Stimulated activated CD8-positive, alpha-beta memory T cell treated with anti-CD3 and anti-CD28 coated beads, Interleukin-4, amount 100 ng/mL, for 4 hours (primary cell): ENCODE data around the gene AURKA.

Experiments
- DNase-seq, 2 donors: peaks; one replicate each; pipeline ENCODE4 v3.0.0-alpha.2; 2020; ENCODE audit warnings: low read depth in 2 of 2, low spot score in 1 of 2

Gene AURKA

GRCh38 chr20:56392132-56392880 lies at the start of gene AURKA, which contains the start of gene CSTF1:
Gene AURKA, minus strand, starts transcription at chr20:56392215. Its CDS starts 4,018 bp downstream, at chr20:56388197.
Gene CSTF1, plus strand, starts transcription at chr20:56392645. Its CDS starts 2,908 bp downstream, at chr20:56395553.
- peak; percentile 99 for DNase-seq

- peak; percentile 33 to 50 for DNase-seq
These were observed 48.5 kb upstream of the AURKA start for GRCh38 chr20:56440346-56441007.

DNA sequence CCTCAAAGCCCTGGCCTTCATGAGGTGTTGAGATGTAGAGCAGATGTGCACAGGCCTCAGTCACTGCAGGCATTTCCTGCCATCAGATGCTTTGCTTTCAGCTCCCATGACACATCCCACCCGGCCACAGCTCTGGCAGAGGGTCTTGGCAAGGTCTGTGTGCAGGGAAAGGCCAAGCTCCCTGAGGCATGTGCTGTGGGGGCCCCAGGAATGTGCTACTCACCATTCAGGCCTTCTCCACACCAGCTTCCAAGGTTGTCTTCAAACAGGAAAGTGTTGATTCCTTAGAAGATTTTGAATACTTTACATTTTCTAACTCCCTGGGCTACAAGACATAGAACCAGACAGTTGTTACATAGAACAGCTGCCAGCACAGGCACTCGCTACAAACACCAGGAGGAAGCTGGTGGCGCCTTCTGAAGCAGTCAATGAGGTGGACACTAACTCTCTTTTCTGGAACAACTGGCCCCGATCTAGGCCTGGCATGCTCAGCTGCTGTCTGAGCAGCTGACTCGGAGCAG lies 47.8 kb upstream of the AURKA start:
- no peak for DNase-seq

- no peak for DNase-seq
These were observed 46.3 kb upstream of the AURKA start for GRCh38 chr20:56438284-56438683.

DNA sequence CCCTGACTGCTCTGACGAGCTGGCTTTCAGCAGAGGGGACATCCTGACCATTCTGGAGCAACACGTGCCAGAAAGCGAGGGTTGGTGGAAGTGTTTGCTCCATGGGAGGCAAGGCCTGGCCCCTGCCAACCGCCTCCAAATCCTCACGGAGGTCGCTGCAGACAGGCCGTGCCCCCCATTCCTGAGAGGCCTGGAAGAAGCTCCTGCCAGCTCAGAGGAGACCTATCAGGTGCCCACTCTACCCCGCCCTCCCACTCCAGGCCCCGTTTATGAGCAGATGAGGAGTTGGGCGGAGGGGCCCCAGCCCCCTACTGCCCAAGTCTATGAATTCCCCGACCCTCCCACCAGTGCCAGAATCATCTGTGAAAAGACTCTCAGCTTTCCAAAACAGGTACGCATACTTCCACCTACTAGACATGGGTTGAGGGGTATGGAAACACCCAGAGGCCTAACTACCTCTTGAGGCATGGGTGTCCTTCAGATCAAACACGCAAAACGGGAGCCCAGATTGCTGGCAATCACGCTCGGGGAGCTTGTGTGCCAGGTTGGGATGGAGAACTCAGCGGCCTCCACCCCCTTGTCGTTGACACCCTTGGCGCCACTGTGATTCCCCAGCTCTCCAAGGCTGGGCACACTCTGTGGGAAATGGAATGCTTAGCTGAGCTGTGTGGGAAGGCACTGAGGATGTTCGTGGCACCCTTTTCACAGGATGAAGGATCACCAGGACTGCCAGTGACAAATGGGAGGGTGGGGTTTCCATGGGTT lies 45.4 kb upstream of the AURKA start:
- DNase-seq: no peak

DNA sequence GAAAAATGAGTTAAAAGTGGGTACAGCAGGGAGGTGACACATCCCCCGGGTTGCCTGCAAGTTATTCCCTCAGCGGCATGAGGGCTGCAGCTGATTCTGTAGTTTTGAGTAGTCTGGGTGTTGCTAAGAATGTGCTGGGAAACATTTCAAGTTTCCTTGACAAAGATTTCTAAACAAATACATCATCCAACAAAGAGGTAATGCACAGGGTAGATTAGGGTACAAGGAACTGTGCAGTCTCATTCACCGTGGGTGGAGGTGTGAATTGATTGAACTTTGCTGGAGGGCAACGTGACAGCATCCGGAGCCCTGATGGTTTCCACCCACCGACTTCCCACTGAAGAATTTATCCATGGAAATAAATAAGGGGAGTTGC lies 41.9 kb upstream of the AURKA start:
- no peak for DNase-seq

GRCh38 chr20:56433221-56433879 lies 41.3 kb upstream of the AURKA start:
- DNase-seq: no peak

DNA sequence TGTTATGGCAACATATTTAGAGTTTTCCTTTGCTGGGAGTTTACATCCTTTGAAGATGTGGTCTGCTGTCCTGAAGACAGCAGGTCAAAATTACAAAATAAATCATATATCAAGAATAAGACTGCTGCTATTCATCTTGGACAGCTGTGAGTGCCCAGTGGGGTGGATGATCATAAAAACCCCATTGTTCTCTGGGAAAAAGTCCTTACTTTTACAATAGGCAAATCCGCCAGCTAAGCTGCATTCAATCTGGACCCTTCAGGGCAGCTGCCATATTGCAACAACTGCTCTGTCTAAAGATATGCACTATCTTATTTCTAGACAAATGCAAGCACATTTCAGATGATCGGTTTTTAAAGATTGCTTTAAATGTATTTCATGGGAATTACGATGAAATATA lies 39.5 kb upstream of the AURKA start:
- no peak for DNase-seq

- DNase-seq: no peak
These were observed 38.9 kb upstream of the AURKA start for GRCh38 chr20:56430957-56431356.

DNA sequence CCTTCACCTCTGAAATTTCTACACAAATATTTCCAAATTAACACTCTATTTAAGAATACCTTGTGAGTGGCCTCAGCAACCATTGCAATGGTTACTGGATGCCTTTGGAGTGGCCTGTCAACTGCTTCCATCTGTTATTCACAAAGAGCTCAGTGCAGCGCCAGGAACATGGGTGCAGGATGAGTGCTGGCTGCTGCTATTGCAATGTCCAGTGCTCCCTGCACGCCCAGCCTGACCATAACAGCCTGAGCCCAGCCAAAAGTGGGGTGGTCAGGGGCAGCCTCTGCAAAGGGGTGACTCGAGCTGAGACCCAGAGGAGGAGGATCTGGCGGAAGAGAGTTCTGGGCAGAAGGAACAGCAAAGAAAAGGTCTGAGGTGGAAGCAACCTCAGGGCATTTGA lies 38.4 kb upstream of the AURKA start:
- no peak for DNase-seq

- DNase-seq: no peak
These were observed 37.9 kb upstream of the AURKA start for GRCh38 chr20:56429941-56430340.

DNA sequence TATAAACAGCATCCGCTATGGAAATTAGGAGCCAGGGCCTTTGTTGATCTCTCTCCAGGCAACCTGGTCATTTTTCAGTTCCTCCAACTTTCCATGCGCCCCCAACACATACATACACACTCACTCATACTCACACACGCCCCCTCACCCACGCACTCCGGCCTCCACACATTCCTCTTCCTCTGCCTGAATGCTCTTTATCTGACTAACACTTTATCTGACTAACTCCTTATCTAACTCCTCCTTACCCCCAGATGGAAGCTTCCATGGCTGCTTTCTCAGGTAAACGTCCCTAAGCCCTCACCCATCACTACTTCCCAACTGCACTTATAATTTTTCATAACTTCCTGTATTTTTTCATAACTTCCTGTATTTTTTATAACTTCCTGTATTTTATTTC lies 37.5 kb upstream of the AURKA start:
- peak; percentile 32 to 55 for DNase-seq

- no peak for DNase-seq
These were observed 36.9 kb upstream of the AURKA start for GRCh38 chr20:56428881-56429280.

- no peak for DNase-seq
These were observed 36.4 kb upstream of the AURKA start for GRCh38 chr20:56428410-56428809.

GRCh38 chr20:56427797-56428196 lies 35.8 kb upstream of the AURKA start:
- DNase-seq: no peak

- no peak for DNase-seq
These were observed 34.9 kb upstream of the AURKA start for GRCh38 chr20:56426926-56427325.

DNA sequence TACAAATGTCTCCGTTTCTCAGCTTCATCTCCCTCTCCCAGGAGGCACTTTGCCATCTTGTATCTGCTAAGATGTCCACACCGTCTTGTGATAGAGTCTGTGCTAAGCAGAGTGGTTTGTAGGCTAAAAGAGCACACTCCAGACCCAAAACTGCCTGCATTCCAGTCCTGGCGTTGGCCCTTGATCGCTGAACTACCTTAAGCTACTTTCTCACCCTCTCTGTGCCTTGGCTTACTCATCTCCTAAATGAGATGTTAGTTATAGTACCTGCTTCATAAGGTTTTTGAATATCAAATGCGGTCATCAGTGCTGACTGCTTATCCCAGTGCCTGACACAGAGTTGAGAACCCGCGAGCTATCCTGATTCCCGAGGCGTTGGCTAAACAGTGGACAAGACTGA lies 34.0 kb upstream of the AURKA start:
- no peak for DNase-seq

DNA sequence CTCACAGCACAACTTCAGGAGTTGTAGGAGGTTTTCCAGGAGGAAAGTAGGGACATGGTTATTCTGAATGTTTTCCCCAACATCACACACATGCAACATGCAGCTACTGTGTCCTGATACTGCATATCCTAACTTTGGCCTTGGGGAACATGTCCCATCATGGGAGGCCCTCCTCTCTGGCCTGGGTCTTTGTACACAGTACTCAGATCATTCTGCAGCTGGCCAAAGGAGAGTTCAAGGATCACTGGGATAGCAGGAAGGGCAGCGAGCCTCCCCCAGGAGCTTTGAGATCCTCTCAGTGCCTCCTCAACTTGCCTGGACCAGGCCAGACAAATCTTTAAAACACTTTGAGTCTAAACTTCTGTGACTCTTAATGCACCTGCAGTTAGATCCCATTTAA lies 32.9 kb upstream of the AURKA start:
- no peak for DNase-seq

DNA sequence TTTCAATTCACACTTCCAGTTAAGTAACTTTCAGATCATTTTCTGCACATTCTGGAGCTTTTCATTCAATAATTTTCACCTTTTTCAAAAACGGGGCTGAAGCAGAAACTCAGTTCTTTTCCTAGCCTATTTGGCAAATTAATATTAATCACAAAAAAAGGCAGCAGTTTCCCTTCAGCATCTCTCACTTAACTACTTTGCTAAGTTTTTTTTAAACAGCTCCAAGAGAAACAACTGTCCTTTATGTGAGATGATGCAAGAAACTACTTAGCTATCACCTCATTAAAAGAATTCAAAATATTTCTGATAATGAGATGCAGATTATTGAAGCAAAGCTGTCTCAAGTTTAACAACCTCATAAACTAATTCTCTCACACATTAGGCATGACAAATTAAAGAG lies 31.9 kb upstream of the AURKA start:
- no peak for DNase-seq

GRCh38 chr20:56423211-56423610 lies 31.2 kb upstream of the AURKA start:
- no peak for DNase-seq

GRCh38 chr20:56422824-56423189 lies 30.8 kb upstream of the AURKA start:
- no peak for DNase-seq
